Stimulated activated CD4-positive, alpha-beta T cell treated with anti-CD3 and anti-CD28 coated beads, Interleukin-12 subunit alpha, Interleukin-12 subunit beta, amount 100 ng/mL, for 24 hours (primary cell): ENCODE measurements around the gene RARS1.

ENCODE experiments used
- DNase-seq, 2 experiments: peaks; one replicate each; pipeline ENCODE4 v3.0.0-alpha.2; 2020; ENCODE audit warnings: low read depth in 2 of 2

The RARS1 gene

GRCh38 chr5:168553377-168554130 lies 67.3 kb downstream of the RARS1 start:
- DNase-seq: no peak

GRCh38 chr5:168557389-168557788 lies 71.1 kb downstream of the RARS1 start:
- DNase-seq: no peak

GRCh38 chr5:168562279-168562678 lies 76.0 kb downstream of the RARS1 start:
- no peak for DNase-seq

- DNase-seq: no peak
Measured at GRCh38 chr5:168563959-168564358, 77.7 kb downstream of the RARS1 start.

- no peak for DNase-seq
Measured at GRCh38 chr5:168568738-168569137, 82.5 kb downstream of the RARS1 start.
